ENCODE measurements around the gene CTDSP2.
"Not testable (repeated sequence)": the region's sequence is repeated elsewhere in the genome, so short reads cannot be mapped to it uniquely, and the experiment has no call there.

Gene CTDSP2

DNA sequence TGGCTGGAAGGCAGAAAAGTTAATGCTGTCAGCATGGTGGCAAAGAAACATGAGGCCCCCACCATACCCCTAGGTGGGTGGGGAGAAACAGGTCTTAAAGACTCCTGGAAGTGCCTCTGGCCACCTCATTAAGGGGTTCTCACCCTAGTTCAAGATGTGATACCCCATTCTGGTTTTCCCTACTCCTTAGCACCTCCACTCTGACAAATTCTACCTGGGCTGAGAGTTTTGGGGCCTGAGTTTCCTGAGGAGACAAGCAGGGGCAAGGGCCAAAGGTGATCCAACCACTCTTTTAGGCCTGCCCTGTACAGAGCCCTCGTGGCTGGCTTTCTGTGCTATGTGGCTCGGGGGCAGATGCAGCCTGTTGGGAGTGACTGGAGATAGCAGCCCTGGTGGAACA is 20.1 kb downstream of the CTDSP2 start:
- no peak for TF ChIP-seq CTCF (IDR thresholded peaks at IDR 0.05; ENCODE audit: insufficient read depth, low read depth, low read length, missing control alignments)
- H3K4me3 ChIP-seq (ENCODE audit: low read length), result no peak overlapping the region
- no peak for DNase-seq (ENCODE audit: low read depth)

GRCh38 chr12:57825451-57825850 is 21.1 kb downstream of the CTDSP2 start:
- no peak for DNase-seq (ENCODE audit: low read depth)
- H3K4me3 ChIP-seq (ENCODE audit: low read length), result no peak overlapping the region
- TF ChIP-seq CTCF (IDR thresholded peaks at IDR 0.05; ENCODE audit: insufficient read depth, low read depth, low read length, missing control alignments), result no peak

GRCh38 chr12:57823908-57824640 is 22.5 kb downstream of the CTDSP2 start:
- H3K4me3 ChIP-seq (ENCODE audit: low read length), result no peak overlapping the region
- no peak for DNase-seq (ENCODE audit: low read depth)
- TF ChIP-seq CTCF (IDR thresholded peaks at IDR 0.05; ENCODE audit: insufficient read depth, low read depth, low read length, missing control alignments), result no peak

GRCh38 chr12:57823131-57823907 is 23.2 kb downstream of the CTDSP2 start:
- no peak for TF ChIP-seq CTCF (IDR thresholded peaks at IDR 0.05; ENCODE audit: insufficient read depth, low read depth, low read length, missing control alignments)

DNA sequence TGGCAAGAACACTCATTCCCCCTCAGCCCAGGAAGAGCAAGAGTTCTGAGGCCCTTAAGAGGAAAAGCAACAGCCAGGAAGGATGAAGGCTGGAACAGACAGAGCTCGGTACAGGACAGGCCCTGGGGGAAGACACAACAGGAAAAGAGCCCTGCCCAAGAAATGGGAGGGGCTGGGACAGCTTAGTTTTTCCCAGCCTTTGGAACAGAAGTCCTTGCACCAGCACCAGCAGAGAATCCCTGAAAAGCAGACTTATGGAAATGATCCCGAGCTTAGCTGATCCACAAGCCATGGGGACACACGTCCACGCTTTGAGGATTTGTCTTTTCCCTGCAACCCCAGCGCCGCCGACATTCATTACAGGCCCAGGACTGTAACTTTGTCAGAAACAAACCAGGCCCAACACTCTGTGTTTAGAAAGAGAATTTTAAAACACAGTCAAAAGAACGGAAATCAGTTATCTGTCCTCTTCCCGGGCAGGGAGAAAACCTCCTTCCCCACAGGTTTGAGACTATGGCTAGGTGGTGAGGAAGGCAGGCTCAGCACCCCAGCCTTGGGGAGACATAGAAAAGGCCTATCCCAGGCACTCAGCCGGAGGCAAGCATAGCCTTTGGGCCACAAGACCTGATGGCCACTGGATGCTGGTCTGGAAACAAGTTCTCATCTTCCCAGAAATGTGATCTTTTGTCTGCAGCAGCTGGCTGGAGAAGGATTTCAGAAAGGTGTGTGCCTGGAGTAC is 24.0 kb downstream of the CTDSP2 start:
- H3K4me3 ChIP-seq (ENCODE audit: low read length), result no peak overlapping the region
- no peak for DNase-seq (ENCODE audit: low read depth)
- no peak for TF ChIP-seq CTCF (IDR thresholded peaks at IDR 0.05; ENCODE audit: insufficient read depth, low read depth, low read length, missing control alignments)

More at GRCh38 chr12:57823131-57823907, 23.2 kb downstream of the CTDSP2 start:
- H3K4me3 ChIP-seq (ENCODE audit: low read length), result no peak overlapping the region
- no peak for DNase-seq (ENCODE audit: low read depth)

- DNase-seq (ENCODE audit: low read depth), result no peak
- no peak overlapping the region for H3K4me3 ChIP-seq (ENCODE audit: low read length)
- no peak for TF ChIP-seq CTCF (IDR thresholded peaks at IDR 0.05; ENCODE audit: insufficient read depth, low read depth, low read length, missing control alignments)
Observed at GRCh38 chr12:57821474-57822214, 24.9 kb downstream of the CTDSP2 start.

DNA sequence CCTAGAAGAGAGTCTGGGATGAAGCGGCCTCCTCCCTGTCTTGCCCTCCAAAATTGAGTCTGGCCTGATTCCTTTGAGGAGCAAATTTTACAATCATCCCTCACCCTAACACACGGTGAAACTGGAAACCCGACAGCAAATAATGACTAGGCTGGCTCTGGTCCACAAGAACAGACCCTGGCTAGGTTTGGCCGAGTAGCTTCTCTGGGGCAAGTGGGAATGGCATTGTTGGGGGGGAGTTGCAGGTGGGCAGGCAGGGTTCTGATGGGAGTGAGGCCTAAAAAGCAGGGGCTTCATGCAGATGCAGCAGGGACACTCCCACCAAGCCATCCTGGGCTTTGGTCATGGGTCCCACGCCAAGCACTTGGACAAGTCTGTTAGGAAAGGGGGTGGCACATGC is 25.5 kb downstream of the CTDSP2 start:
- DNase-seq (ENCODE audit: low read depth); H3K4me3 ChIP-seq (ENCODE audit: low read length): not testable (repeated sequence)

DNA sequence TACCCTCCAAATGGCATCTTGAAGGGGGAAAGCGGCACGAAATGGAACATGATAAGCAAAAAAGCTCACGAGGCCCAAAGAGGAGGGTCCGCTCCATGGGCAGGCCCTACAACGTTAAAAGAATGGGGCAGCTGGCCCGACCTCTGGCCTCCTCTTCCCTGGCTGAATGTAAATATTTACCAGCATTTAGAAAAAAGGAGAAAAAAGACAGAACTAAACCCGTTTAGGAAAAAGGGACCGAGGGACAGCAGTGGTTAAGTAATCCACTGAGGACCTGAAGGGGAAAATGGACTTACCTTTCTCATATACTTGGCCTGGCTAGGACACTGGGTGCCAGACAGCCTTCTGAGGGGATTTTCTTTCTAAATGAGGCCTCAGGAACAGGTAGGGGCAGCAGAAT is 26.4 kb downstream of the CTDSP2 start:
- not testable (repeated sequence) for DNase-seq (ENCODE audit: low read depth); H3K4me3 ChIP-seq (ENCODE audit: low read length)

GRCh38 chr12:57817990-57818331 is 28.6 kb downstream of the CTDSP2 start:
- DNase-seq (ENCODE audit: low read depth); H3K4me3 ChIP-seq (ENCODE audit: low read length): not testable (repeated sequence)
